Common myeloid progenitor, CD34-positive (primary cell): ENCODE data around the gene ZNF280D.

Experiments used
- CTCF ChIA-PET: fragments of 350-600 bp; sonication (Branson Sonifier 250); formaldehyde crosslinking; loops from one replicate; lab custom pipeline; 2021; ENCODE audit warnings: antibody characterized with exemption; lab: Charles Lee
- POLR2A ChIA-PET: fragments of 350-600 bp; sonication (Branson Sonifier 250); formaldehyde crosslinking; loops from one replicate; lab custom pipeline; 2021; ENCODE audit warnings: antibody characterized with exemption; lab: Charles Lee
- DNase-seq, 3 donors: peaks; one replicate each; pipeline versions ENCODE4 v3.0.0 to v3.0.0-alpha.2; 2013
- H3K27ac ChIP-seq, 2 experiments: 1 replicate in 1 of 2; 2 replicates in 1 of 2; pipeline ENCODE4 v1.7.0; 2013; ENCODE audit warnings: inconsistent platforms in 2 of 2, low read length in 2 of 2, mild to moderate bottlenecking in 2 of 2, low read depth in 1 of 2, moderate library complexity in 1 of 2; ENCODE audit not compliant: severe bottlenecking in 2 of 2, insufficient read depth in 1 of 2, poor library complexity in 1 of 2
- H3K27me3 ChIP-seq, 5 experiments: replicated peaks in 2 of 5; 1 replicate in 3 of 5; 2 replicates in 2 of 5; pipeline versions ENCODE4 v1.6.1 to v1.7.0; 2013; ENCODE audit warnings: low read length in 4 of 5, mild to moderate bottlenecking in 2 of 5, moderate library complexity in 2 of 5, inconsistent platforms in 1 of 5; ENCODE audit not compliant: insufficient read depth in 5 of 5, control insufficient read depth in 4 of 5
- H3K36me3 ChIP-seq, 4 experiments: 1 replicate in 2 of 4; 2 replicates in 2 of 4; pipeline versions ENCODE4 v1.6.1 to v1.7.0; 2013; ENCODE audit warnings: low read length in 3 of 4, control low read depth in 1 of 4, mild to moderate bottlenecking in 1 of 4; ENCODE audit not compliant: control insufficient read depth in 4 of 4, insufficient read depth in 4 of 4
- H3K4me1 ChIP-seq, 4 experiments: 1 replicate in 3 of 4; 2 replicates in 1 of 4; pipeline versions ENCODE4 v1.6.1 to v1.7.1; 2013; ENCODE audit warnings: low read length in 3 of 4, mild to moderate bottlenecking in 3 of 4, control low read depth in 1 of 4, inconsistent platforms in 1 of 4, moderate library complexity in 1 of 4; ENCODE audit not compliant: control insufficient read depth in 4 of 4, insufficient read depth in 4 of 4; ENCODE audit errors: control extremely low read depth in 1 of 4
- H3K4me3 ChIP-seq, 7 experiments: 1 replicate in 4 of 7; 2 replicates in 3 of 7; pipeline versions ENCODE4 v1.5.1 to v1.7.0; 2013; ENCODE audit warnings: mild to moderate bottlenecking in 7 of 7, low read length in 6 of 7, moderate library complexity in 6 of 7, inconsistent platforms in 2 of 7, low read depth in 2 of 7, control low read depth in 1 of 7; ENCODE audit not compliant: insufficient read depth in 4 of 7, control insufficient read depth in 1 of 7; ENCODE audit errors: extremely low read depth in 1 of 7
- H3K9me3 ChIP-seq, 5 experiments: 1 replicate in 4 of 5; 2 replicates in 1 of 5; pipeline versions ENCODE4 v1.6.1 to v1.7.1; 2013; ENCODE audit warnings: low read length in 4 of 5, mild to moderate bottlenecking in 2 of 5, inconsistent platforms in 1 of 5, low read depth in 1 of 5, moderate library complexity in 1 of 5; ENCODE audit not compliant: control insufficient read depth in 4 of 5, insufficient read depth in 2 of 5; ENCODE audit errors: control extremely low read depth in 1 of 5
- WGBS: methylation state at CpG from one replicate; pipeline ENCODE4 v1.1.5; 2013; ENCODE audit not compliant: insufficient coverage; 5-methylcytosine and 5-hydroxymethylcytosine counted together

ZNF280D gene

DNA sequence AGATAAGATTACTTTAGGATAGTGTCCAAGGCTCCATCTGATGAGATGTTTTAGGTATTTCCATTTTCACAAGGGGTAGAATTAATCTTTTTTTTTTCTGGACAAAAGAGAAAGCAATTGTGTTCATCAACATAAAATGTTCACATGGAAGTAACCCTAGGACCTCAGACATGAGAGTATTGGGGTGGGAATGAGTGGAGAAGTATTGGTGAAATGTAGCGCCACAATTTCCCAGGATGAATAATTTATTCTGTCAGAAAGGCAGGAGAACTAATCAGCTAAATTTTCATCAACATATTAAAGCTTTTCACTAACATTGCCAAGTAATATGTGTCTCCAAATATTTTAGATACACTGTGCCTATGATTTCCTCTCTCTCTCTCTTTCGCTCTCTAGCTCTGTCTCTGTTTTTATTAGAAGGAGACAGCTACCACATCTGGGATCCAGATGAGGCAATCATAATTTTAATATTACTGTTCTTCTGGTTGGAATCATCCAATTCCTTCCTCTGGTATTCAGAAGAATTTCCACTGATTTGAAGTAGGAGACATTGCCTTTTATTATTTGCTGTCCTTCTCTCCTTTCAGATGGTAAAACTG, 21.6 kb upstream of the ZNF280D start:
- Histone ChIP-seq H3K4me3 (no peak overlapping the region), H3K27ac (no peak overlapping the region), H3K36me3 (no peaks in the 10 kb centered on the region), H3K9me3 (no peaks in the 10 kb centered on the region), H3K4me1 (peaks cover 0 to 4% (median 0%) of the 10 kb centered on the region in 4 experiments), H3K27me3 (no peaks in the 10 kb centered on the region)
- no peak for DNase-seq
- WGBS = no CpG with 5 or more reads among the region's 2 CpGs
- ChIA-PET POLR2A (no interaction called here), CTCF (no interaction called here)

DNA sequence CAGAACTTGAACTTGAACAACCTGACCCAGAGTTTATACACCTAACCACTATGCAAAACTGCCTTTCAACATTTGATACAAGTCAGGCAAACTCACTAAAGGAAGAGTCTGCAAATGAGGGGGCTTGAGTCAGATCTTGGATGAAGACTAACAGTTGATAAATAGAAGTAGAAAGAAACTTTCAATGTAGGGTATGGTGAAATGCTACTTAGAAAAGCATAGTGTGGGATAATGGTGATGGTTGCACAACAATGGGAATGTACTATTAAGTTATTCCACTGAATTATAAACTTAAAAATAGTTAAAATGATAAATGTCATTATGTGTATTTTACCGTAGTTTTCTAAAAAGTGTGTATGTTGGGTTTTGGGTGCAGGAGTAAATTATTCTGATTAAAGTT, 19.7 kb upstream of the ZNF280D start:
- Histone ChIP-seq H3K27me3 (no peaks in the 10 kb centered on the region), H3K27ac (no peak overlapping the region), H3K36me3 (no peaks in the 10 kb centered on the region), H3K9me3 (no peaks in the 10 kb centered on the region), H3K4me3 (no peak overlapping the region), H3K4me1 (peaks cover 0 to under 1% (median 0%) of the 10 kb centered on the region in 4 experiments)
- ChIA-PET POLR2A (no interaction called here), CTCF (no interaction called here)
- DNase-seq = no peak
- WGBS = no CpG with 5 or more reads among the region's 1 CpG

DNA sequence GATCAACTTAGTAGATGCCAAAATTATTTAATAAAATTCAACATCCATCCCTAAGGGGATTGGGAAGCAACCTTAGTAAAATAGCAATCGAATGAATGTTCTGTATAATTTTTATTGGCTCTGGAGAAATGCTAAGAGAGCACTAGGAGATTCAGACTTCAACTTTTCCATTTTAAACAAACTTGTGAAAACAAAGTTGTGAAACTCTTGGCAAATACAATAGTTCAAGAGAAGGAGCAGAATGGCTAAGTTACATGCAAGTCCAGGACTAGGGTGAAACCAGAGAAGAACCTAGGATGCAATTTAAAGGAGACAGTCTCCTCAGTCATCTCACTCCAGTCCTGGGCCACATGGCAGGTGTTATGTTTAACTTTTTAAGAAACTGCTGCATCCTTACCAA, 16.7 kb upstream of the ZNF280D start:
- Histone ChIP-seq H3K4me1 (no peaks in the 10 kb centered on the region), H3K27ac (no peak overlapping the region), H3K9me3 (no peaks in the 10 kb centered on the region), H3K27me3 (no peaks in the 10 kb centered on the region), H3K4me3 (no peak overlapping the region), H3K36me3 (no peaks in the 10 kb centered on the region)
- CTCF ChIA-PET = no interaction called here
- WGBS = no CpG with 5 or more reads among the region's 1 CpG
- no peak for DNase-seq
- POLR2A ChIA-PET = no interaction called here

DNA sequence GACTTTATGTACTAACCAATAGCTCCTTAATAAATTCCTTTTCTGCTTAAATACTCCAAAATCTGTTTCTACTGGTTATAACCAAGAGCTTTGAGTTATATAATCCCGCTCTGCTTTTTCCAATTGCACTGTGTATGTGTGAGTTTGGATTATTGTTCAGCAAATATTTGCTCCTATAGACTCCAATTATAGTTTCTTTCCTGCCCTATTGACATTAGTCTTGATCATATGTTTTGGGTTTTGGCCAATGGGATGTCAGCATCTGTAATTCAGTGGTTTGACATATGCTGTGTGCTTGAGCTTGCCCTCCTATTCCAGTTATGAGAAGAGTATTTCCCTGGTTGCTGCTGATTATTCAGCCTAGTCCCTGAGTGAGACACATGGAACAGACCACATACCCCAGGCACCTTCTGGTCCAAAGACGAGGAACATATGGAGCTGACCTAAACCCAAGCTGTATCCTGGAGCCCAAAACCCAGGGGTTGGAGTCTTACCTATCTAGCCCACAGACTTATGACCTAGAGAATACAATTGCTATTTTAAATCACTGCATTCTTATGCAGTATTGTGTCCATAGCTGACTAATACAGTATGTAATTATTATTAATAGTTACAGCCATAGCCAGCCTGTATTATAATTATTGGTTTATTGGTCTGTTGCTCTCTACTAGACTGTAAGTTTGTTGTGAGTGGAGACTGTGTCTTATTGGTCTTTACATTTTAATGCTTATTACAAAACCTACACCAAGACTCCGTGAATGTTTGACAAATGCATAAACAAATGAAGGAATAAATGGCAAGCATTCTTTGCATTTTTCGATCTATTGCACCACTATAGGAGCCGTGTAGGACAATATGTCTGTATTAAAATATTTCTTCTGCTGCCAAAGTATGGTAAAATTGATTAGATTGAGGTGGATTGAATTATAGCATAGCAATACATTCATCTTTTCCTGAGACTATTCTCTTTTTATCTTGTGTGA, 11.7 kb upstream of the ZNF280D start:
- Histone ChIP-seq H3K36me3 (no peaks in the 10 kb centered on the region), H3K27ac (no peak overlapping the region), H3K4me1 (no peaks in the 10 kb centered on the region), H3K27me3 (no peaks in the 10 kb centered on the region), H3K9me3 (no peaks in the 10 kb centered on the region), H3K4me3 (no peak overlapping the region)
- WGBS = 100% methylated on average over 1 of the region's 5 CpGs
- POLR2A ChIA-PET = no interaction called here
- DNase-seq = no peak
- CTCF ChIA-PET = no interaction called here

DNA sequence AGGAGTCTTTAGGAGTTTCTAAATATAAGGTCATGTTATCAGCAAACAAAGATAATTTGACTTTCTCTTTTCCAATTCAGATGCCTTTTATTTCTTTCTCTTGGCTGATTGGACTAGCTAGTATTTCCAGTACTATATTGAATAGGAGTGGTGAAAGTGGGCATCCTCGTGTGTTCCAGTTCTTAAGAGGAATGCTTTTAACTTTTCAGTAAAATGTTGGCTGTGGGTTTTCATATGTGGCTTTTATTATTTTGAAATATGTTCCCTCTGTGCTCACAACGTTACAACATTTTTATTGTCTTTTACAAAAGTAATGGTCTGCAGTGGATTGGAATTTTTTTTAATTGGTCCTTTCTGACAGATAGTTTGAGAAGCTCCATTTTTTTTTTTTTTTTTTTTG, 8.2 kb upstream of the ZNF280D start:
- POLR2A ChIA-PET = no interaction called here
- H3K36me3 ChIP-seq = no peaks in the 10 kb centered on the region
- H3K4me3 ChIP-seq = no peak overlapping the region
- no peaks in the 10 kb centered on the region for H3K9me3 ChIP-seq
- CTCF ChIA-PET = no interaction called here
- H3K27me3 ChIP-seq = no peaks in the 10 kb centered on the region
- WGBS = no CpG with 5 or more reads among the region's 2 CpGs
- no peak overlapping the region for H3K27ac ChIP-seq
- DNase-seq = no peak
- peaks cover 0 to 5% (median 0%) of the 10 kb centered on the region in 4 experiments for H3K4me1 ChIP-seq

DNA sequence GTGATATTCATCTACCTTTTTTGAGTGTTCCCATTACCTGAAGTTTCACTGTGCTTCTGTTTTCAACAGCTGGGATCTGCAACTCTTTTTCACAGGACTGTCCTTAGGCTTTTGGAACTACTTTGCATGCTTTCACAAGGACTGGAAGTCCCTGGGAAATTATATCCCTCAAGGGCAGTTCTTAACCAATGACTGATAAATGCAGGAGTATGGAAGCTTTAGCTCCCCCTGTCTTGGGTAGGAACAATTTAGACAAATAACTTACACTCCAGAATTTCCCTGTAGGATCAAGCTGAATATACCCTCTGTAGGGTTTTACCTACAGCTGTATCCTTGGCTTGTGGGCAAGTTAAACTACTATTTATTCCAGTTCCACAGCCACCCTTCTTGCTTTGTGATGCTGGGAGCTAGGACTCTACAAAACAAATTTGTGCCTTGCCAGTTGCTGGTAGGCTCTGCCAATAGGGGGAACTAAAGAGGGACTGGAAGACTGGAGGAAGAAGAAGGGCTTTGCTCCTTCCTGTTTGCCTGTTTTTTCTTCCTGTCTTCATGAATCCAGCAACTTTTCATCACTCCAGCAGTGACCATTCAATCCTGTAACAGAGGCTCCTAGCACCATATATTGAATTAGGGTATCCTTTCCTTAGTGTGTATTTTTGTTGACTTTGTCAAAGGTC, 6.8 kb upstream of the ZNF280D start:
- ChIA-PET CTCF (interaction anchor here (0.6 kb wide), 1 partner anchor 69 kb away, joined by 3 read pairs; no protein-coding TSS in a partner anchor), POLR2A (no interaction called here)
- H3K4me3 ChIP-seq = no peak overlapping the region
- no peak overlapping the region for H3K27ac ChIP-seq
- no peak for DNase-seq
- H3K4me1 ChIP-seq = peaks cover 0 to 5% (median 0%) of the 10 kb centered on the region in 4 experiments
- H3K27me3 ChIP-seq = no peaks in the 10 kb centered on the region
- H3K36me3 ChIP-seq = no peaks in the 10 kb centered on the region
- peaks cover 0 to 3% (median 0%) of the 10 kb centered on the region in 5 experiments for H3K9me3 ChIP-seq

DNA sequence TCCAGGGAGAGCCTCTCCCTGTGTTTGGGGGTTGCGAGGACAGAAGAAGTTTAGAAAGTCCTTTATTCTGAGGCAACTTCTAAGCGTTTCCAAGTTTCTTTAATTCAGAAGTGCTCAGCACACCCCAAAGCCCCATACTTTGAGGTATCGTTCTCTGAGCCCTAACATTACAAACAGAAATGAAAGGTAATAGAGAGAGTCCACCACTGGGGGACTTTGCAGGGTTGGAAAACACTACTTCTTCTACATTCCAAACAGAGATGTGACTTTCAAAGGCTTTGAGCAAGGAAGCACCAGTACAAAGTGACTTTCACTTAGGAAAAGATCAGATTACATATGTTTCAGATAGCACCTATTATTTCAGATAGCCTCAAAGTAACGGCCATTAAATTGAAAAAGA, 6.2 kb upstream of the ZNF280D start:
- H3K36me3 ChIP-seq = no peaks in the 10 kb centered on the region
- CTCF ChIA-PET = no interaction called here
- no peak for DNase-seq
- peaks cover 0 to 4% (median 2%) of the 10 kb centered on the region in 5 experiments for H3K9me3 ChIP-seq
- H3K27me3 ChIP-seq = no peaks in the 10 kb centered on the region
- POLR2A ChIA-PET = no interaction called here
- 92% methylated on average over 2 of the region's 4 CpGs for WGBS
- no peak overlapping the region for H3K4me3 ChIP-seq
- no peak overlapping the region for H3K27ac ChIP-seq
- peaks cover 0 to 5% (median 0%) of the 10 kb centered on the region in 4 experiments for H3K4me1 ChIP-seq
